ENCODE results near the gene JAG2.

Gene JAG2

GRCh38 chr14:105158794-105159193 is 9.8 kb downstream of the JAG2 start:
- peaks cover 8 to 10% of the 10 kb centered on the region in 2 donors for H3K4me1 ChIP-seq (ENCODE audit: control insufficient read depth in 1 of 2, insufficient read depth in 2 of 2, low read length in 2 of 2)
- H3K27ac ChIP-seq (ENCODE audit: low read depth, low read length) = no peak overlapping the region
- H3K9ac ChIP-seq (ENCODE audit: low read depth in 1 of 2, low read length in 2 of 2) = no peak overlapping the region
- H3K4me3 ChIP-seq (ENCODE audit: low read depth in 1 of 2, low read length in 2 of 2) = no peak overlapping the region
- H3K9me3 ChIP-seq (ENCODE audit: control insufficient read depth in 1 of 2, low read length in 2 of 2) = no peaks in the 10 kb centered on the region
- H3K36me3 ChIP-seq (ENCODE audit: control insufficient read depth in 1 of 2, insufficient read depth in 2 of 2, low read length in 2 of 2) = no peaks in the 10 kb centered on the region
- no peaks in the 10 kb centered on the region for H3K27me3 ChIP-seq (ENCODE audit: control insufficient read depth in 1 of 2, insufficient read depth in 2 of 2, low read length in 2 of 2)

DNA sequence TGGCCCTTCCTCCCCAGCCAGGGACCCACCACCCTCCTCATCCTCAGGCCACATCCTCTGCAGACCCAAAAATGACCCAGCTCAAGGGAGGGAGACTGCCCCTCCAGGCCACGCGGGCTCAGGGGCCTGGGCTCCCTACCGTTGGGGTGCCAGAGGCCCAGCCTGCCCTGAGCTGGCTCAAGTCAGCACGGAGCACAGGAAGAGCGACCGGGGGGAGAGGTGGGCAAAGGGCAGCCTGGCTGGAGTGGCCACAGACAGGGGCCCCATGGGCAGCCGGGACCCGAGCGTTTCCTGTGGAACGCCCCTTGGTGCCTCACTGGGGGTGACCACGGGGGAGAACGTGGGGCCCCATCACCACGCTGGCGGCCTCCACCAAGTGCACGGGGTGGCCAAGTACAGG is 10.7 kb downstream of the JAG2 start:
- H3K9ac ChIP-seq (ENCODE audit: low read depth in 1 of 2, low read length in 2 of 2) = no peak overlapping the region
- peaks cover 8 to 10% of the 10 kb centered on the region in 2 donors for H3K4me1 ChIP-seq (ENCODE audit: control insufficient read depth in 1 of 2, insufficient read depth in 2 of 2, low read length in 2 of 2)
- H3K36me3 ChIP-seq (ENCODE audit: control insufficient read depth in 1 of 2, insufficient read depth in 2 of 2, low read length in 2 of 2) = no peaks in the 10 kb centered on the region
- H3K4me3 ChIP-seq (ENCODE audit: low read depth in 1 of 2, low read length in 2 of 2) = no peak overlapping the region
- no peak overlapping the region for H3K27ac ChIP-seq (ENCODE audit: low read depth, low read length)
- H3K9me3 ChIP-seq (ENCODE audit: control insufficient read depth in 1 of 2, low read length in 2 of 2) = no peaks in the 10 kb centered on the region
- no peaks in the 10 kb centered on the region for H3K27me3 ChIP-seq (ENCODE audit: control insufficient read depth in 1 of 2, insufficient read depth in 2 of 2, low read length in 2 of 2)

GRCh38 chr14:105156414-105157375 is 11.9 kb downstream of the JAG2 start:
- H3K4me1 ChIP-seq (ENCODE audit: control insufficient read depth in 1 of 2, insufficient read depth in 2 of 2, low read length in 2 of 2) = peaks cover 8 to 10% of the 10 kb centered on the region in 2 donors
- no peak overlapping the region for H3K4me3 ChIP-seq (ENCODE audit: low read depth in 1 of 2, low read length in 2 of 2)
- no peaks in the 10 kb centered on the region for H3K9me3 ChIP-seq (ENCODE audit: control insufficient read depth in 1 of 2, low read length in 2 of 2)
- no peak overlapping the region for H3K27ac ChIP-seq (ENCODE audit: low read depth, low read length)
- H3K36me3 ChIP-seq (ENCODE audit: control insufficient read depth in 1 of 2, insufficient read depth in 2 of 2, low read length in 2 of 2) = no peaks in the 10 kb centered on the region
- no peaks in the 10 kb centered on the region for H3K27me3 ChIP-seq (ENCODE audit: control insufficient read depth in 1 of 2, insufficient read depth in 2 of 2, low read length in 2 of 2)
- H3K9ac ChIP-seq (ENCODE audit: low read depth in 1 of 2, low read length in 2 of 2) = no peak overlapping the region

DNA sequence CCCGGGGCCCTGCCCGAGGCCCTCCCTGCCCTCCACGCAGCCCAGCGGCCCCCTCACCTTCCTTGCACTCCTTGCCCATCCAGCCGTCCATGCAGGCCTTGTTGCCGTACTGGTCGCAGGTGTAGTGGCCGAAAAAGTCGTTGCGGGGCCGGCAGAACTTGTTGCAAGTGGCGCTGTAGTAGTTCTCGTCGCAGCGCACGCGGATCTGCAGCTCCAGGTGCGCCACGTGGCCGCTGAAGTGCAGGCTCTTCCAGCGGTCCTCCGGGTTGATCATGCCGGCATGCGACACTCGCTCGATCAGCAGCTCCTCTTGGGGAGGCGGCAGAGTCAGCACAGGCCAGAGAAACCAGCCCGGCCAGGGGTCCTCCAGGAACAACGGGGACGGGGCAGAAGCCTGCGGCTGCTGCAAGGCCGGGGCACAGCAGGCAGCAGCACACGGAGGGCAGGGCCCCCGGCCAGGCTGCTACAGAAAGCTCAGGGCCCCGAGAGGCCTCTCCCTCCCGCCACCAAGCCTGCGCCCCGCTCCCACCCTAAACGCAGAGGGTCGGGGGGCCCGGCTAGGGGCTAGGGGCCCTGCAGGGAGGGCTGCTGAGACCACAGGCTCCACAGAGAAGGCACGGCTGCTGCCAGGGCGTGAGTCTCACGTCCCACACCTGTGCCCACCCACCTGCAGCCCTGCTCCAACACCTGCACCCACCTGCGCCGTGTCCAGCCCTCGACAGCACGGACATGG is 12.7 kb downstream of the JAG2 start:
- no peak overlapping the region for H3K4me3 ChIP-seq (ENCODE audit: low read depth in 1 of 2, low read length in 2 of 2)
- peaks cover 8 to 10% of the 10 kb centered on the region in 2 donors for H3K4me1 ChIP-seq (ENCODE audit: control insufficient read depth in 1 of 2, insufficient read depth in 2 of 2, low read length in 2 of 2)
- H3K27me3 ChIP-seq (ENCODE audit: control insufficient read depth in 1 of 2, insufficient read depth in 2 of 2, low read length in 2 of 2) = no peaks in the 10 kb centered on the region
- H3K9me3 ChIP-seq (ENCODE audit: control insufficient read depth in 1 of 2, low read length in 2 of 2) = no peaks in the 10 kb centered on the region
- H3K27ac ChIP-seq (ENCODE audit: low read depth, low read length) = no peak overlapping the region
- H3K36me3 ChIP-seq (ENCODE audit: control insufficient read depth in 1 of 2, insufficient read depth in 2 of 2, low read length in 2 of 2) = no peaks in the 10 kb centered on the region
- no peak overlapping the region for H3K9ac ChIP-seq (ENCODE audit: low read depth in 1 of 2, low read length in 2 of 2)

DNA sequence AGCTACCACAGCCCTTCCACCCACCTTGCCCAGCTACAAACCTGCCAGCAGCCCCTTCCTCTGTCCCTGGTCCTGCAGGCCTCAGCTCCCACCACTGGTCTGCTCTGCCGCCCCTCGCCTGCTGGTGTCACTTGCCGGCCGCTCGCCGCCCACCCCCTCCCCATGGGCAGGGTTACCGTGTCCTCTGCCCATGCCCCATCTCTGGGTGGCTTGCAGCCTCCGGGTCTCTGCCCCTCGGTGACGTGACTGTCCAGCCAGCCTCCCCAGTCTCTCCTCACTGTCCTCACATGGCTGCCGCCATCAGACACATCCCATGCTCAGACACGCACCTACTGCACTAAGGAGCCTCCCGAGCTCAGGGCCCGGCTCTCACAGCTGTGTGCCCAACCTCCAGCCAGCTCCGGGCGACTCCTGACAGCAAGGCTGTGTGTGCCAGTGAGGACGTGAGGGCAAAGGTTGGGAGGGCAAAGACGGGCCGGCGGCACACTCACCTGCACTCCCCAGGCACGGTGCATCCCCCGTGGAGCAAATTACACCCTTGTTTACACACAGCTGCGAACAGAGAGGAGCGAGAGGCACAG is 13.4 kb downstream of the JAG2 start:
- Histone ChIP-seq H3K9ac (ENCODE audit: low read depth in 1 of 2, low read length in 2 of 2) (no peak overlapping the region), H3K36me3 (ENCODE audit: control insufficient read depth in 1 of 2, insufficient read depth in 2 of 2, low read length in 2 of 2) (no peaks in the 10 kb centered on the region), H3K4me3 (ENCODE audit: low read depth in 1 of 2, low read length in 2 of 2) (no peak overlapping the region), H3K9me3 (ENCODE audit: control insufficient read depth in 1 of 2, low read length in 2 of 2) (no peaks in the 10 kb centered on the region), H3K27me3 (ENCODE audit: control insufficient read depth in 1 of 2, insufficient read depth in 2 of 2, low read length in 2 of 2) (no peaks in the 10 kb centered on the region), H3K4me1 (ENCODE audit: control insufficient read depth in 1 of 2, insufficient read depth in 2 of 2, low read length in 2 of 2) (peaks cover 8 to 10% of the 10 kb centered on the region in 2 donors), H3K27ac (ENCODE audit: low read depth, low read length) (no peak overlapping the region)

DNA sequence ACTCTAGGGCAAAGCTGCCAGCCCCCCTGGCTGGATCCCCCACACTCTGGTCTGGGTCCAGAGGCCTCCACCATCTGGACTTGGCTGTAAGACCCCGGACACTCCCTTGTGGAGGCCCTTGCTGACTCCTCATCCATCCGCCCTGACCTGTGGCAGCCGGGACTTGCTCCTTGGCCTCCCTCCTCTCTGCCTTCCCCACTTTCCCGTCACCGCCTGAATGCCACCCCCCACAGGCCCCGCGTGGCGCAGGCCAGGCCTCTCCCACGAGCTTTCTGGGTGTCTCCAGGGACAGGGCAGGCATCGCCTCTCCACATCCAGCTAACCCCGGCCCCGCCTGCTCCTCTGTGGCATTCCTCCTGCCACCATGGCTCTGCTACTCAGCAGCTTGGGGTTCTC is 14.1 kb downstream of the JAG2 start:
- Histone ChIP-seq H3K36me3 (ENCODE audit: control insufficient read depth in 1 of 2, insufficient read depth in 2 of 2, low read length in 2 of 2) (no peaks in the 10 kb centered on the region), H3K27ac (ENCODE audit: low read depth, low read length) (no peak overlapping the region), H3K27me3 (ENCODE audit: control insufficient read depth in 1 of 2, insufficient read depth in 2 of 2, low read length in 2 of 2) (no peaks in the 10 kb centered on the region), H3K4me3 (ENCODE audit: low read depth in 1 of 2, low read length in 2 of 2) (no peak overlapping the region), H3K9ac (ENCODE audit: low read depth in 1 of 2, low read length in 2 of 2) (no peak overlapping the region), H3K4me1 (ENCODE audit: control insufficient read depth in 1 of 2, insufficient read depth in 2 of 2, low read length in 2 of 2) (peaks cover 8 to 10% of the 10 kb centered on the region in 2 donors), H3K9me3 (ENCODE audit: control insufficient read depth in 1 of 2, low read length in 2 of 2) (no peaks in the 10 kb centered on the region)

- Histone ChIP-seq H3K4me1 (ENCODE audit: control insufficient read depth in 1 of 2, insufficient read depth in 2 of 2, low read length in 2 of 2) (peaks cover 8 to 10% of the 10 kb centered on the region in 2 donors), H3K9ac (ENCODE audit: low read depth in 1 of 2, low read length in 2 of 2) (no peak overlapping the region), H3K36me3 (ENCODE audit: control insufficient read depth in 1 of 2, insufficient read depth in 2 of 2, low read length in 2 of 2) (no peaks in the 10 kb centered on the region), H3K27ac (ENCODE audit: low read depth, low read length) (no peak overlapping the region), H3K27me3 (ENCODE audit: control insufficient read depth in 1 of 2, insufficient read depth in 2 of 2, low read length in 2 of 2) (no peaks in the 10 kb centered on the region), H3K4me3 (ENCODE audit: low read depth in 1 of 2, low read length in 2 of 2) (no peak overlapping the region), H3K9me3 (ENCODE audit: control insufficient read depth in 1 of 2, low read length in 2 of 2) (no peaks in the 10 kb centered on the region)
Observed at GRCh38 chr14:105153739-105154475, 14.7 kb downstream of the JAG2 start.

DNA sequence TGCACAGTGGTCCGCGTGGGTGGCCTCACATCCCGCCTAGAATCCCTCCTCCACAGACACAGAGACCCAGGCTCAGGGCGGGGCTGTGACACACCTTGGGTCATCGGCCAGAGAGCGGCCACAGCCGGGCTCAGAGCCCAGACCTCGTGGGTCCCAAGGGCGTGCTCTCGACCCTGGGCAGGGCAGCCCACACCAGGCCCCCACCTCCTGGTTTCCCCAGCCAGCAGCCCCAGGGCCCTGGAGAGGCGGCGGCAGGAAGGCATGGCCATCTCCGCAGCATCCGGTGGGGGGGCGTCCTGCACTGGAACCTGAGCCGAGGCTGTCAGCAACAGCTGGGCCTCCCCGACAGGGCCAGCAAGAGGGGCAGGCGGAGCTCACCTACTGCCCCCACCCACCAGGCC is 15.2 kb downstream of the JAG2 start:
- no peak overlapping the region for H3K27ac ChIP-seq (ENCODE audit: low read depth, low read length)
- no peaks in the 10 kb centered on the region for H3K9me3 ChIP-seq (ENCODE audit: control insufficient read depth in 1 of 2, low read length in 2 of 2)
- H3K4me1 ChIP-seq (ENCODE audit: control insufficient read depth in 1 of 2, insufficient read depth in 2 of 2, low read length in 2 of 2) = peaks cover 8 to 10% of the 10 kb centered on the region in 2 donors
- no peak overlapping the region for H3K4me3 ChIP-seq (ENCODE audit: low read depth in 1 of 2, low read length in 2 of 2)
- H3K36me3 ChIP-seq (ENCODE audit: control insufficient read depth in 1 of 2, insufficient read depth in 2 of 2, low read length in 2 of 2) = no peaks in the 10 kb centered on the region
- no peak overlapping the region for H3K9ac ChIP-seq (ENCODE audit: low read depth in 1 of 2, low read length in 2 of 2)
- H3K27me3 ChIP-seq (ENCODE audit: control insufficient read depth in 1 of 2, insufficient read depth in 2 of 2, low read length in 2 of 2) = no peaks in the 10 kb centered on the region

GRCh38 chr14:105152794-105153241 is 15.8 kb downstream of the JAG2 start:
- no peaks in the 10 kb centered on the region for H3K9me3 ChIP-seq (ENCODE audit: control insufficient read depth in 1 of 2, low read length in 2 of 2)
- peaks cover 8 to 10% of the 10 kb centered on the region in 2 donors for H3K4me1 ChIP-seq (ENCODE audit: control insufficient read depth in 1 of 2, insufficient read depth in 2 of 2, low read length in 2 of 2)
- H3K27me3 ChIP-seq (ENCODE audit: control insufficient read depth in 1 of 2, insufficient read depth in 2 of 2, low read length in 2 of 2) = no peaks in the 10 kb centered on the region
- H3K36me3 ChIP-seq (ENCODE audit: control insufficient read depth in 1 of 2, insufficient read depth in 2 of 2, low read length in 2 of 2) = no peaks in the 10 kb centered on the region
- no peak overlapping the region for H3K27ac ChIP-seq (ENCODE audit: low read depth, low read length)
- H3K4me3 ChIP-seq (ENCODE audit: low read depth in 1 of 2, low read length in 2 of 2) = no peak overlapping the region
- H3K9ac ChIP-seq (ENCODE audit: low read depth in 1 of 2, low read length in 2 of 2) = no peak overlapping the region

Measured in duodenal mucosa (tissue), 2 donors.